Activated CD8-positive, alpha-beta T cell treated with anti-CD3 and anti-CD28 coated beads for 36 hours (primary cell): ENCODE results near the gene COL6A2. TPM values are rescaled to one million over a fixed set of nuclear protein-coding genes. Genes with fewer than 3 reads are reported as not detected.

ENCODE experiments used
- ATAC-seq: fragments of 200-7000 bp; cut with Tn5 transposase; one replicate; pipeline ENCODE4 v1.10.0; 2021; ENCODE audit warnings: mild to moderate bottlenecking, moderate library complexity
- CTCF ChIA-PET: fragments of 350-600 bp; sonication (Branson Sonifier 250); formaldehyde crosslinking; loops from one replicate; lab custom pipeline; 2021; ENCODE audit warnings: antibody characterized with exemption; lab: Charles Lee
- POLR2A ChIA-PET: fragments of 350-600 bp; sonication (Branson Sonifier 250); formaldehyde crosslinking; loops from one replicate; lab custom pipeline; 2021; ENCODE audit warnings: antibody characterized with exemption; lab: Charles Lee
- DNase-seq: peaks from one replicate; pipeline ENCODE4 v3.0.0-alpha.2; 2020
- H3K27ac Mint-ChIP-seq: one replicate; pipeline ENCODE4 v1.8.0; 2021; ENCODE audit warnings: mild to moderate bottlenecking, mixed read lengths
- H3K27me3 Mint-ChIP-seq: one replicate; pipeline ENCODE4 v1.8.0; 2021; ENCODE audit warnings: mixed read lengths
- H3K36me3 Mint-ChIP-seq: one replicate; pipeline ENCODE4 v1.8.0; 2021; ENCODE audit warnings: low read depth, mixed read lengths
- H3K4me1 Mint-ChIP-seq: one replicate; pipeline ENCODE4 v1.8.0; 2021; ENCODE audit warnings: low read depth, mixed read lengths
- H3K4me3 Mint-ChIP-seq: one replicate; pipeline ENCODE4 v1.8.0; 2021; ENCODE audit warnings: mild to moderate bottlenecking, moderate library complexity, mixed read lengths
- H3K9me3 Mint-ChIP-seq: one replicate; pipeline ENCODE4 v1.8.0; 2021; ENCODE audit warnings: mixed read lengths
- CTCF ChIP-seq: fragments of 200-600 bp; IDR thresholded peaks from one replicate; pipeline ENCODE4 v1.8.0; 2022; ENCODE audit warnings: antibody characterized with exemption, mild to moderate bottlenecking
- intact Hi-C: fragments of 100-400 bp; cut with micrococcal nuclease; formaldehyde crosslinking; loops from one replicate; pipeline ENCODE4 v1.10.0; 2022
- total RNA-seq, 2 experiments: library from RNA; stranded (reverse); gene quantifications; one replicate each; pipeline ENCODE4 v1.2.3, GENCODE V29; 2021

Gene COL6A2
- total RNA-seq, 2 experiments from 2014 or later, result 25.0 to 25.3 TPM

GRCh38 chr21:46131588-46131837 lies 33.6 kb downstream of the COL6A2 start:
- Mint-ChIP-seq H3K27me3 (no peaks in the 10 kb centered on the region), H3K4me1 (no peaks in the 10 kb centered on the region), H3K27ac (no peak overlapping the region), H3K9me3 (no peaks in the 10 kb centered on the region), H3K36me3 (no peaks in the 10 kb centered on the region), H3K4me3 (no peak overlapping the region)
- DNase-seq, result no peak
- intact Hi-C loops, result no loop called here
- ATAC-seq, result no peak
- TF ChIP-seq CTCF, result no peak
- ChIA-PET POLR2A (no interaction called here), CTCF (no interaction called here)

- POLR2A ChIA-PET, result no interaction called here
These were observed 34.1 kb downstream of the COL6A2 start for GRCh38 chr21:46131838-46132651.

GRCh38 chr21:46135782-46136395 lies 38.0 kb downstream of the COL6A2 start:
- Mint-ChIP-seq H3K27me3 (no peaks in the 10 kb centered on the region), H3K27ac (no peak overlapping the region), H3K36me3 (no peaks in the 10 kb centered on the region), H3K9me3 (no peaks in the 10 kb centered on the region), H3K4me3 (no peak overlapping the region), H3K4me1 (no peaks in the 10 kb centered on the region)
- DNase-seq (no peak), ATAC-seq (no peak)
- intact Hi-C loops, result no loop called here
- ChIA-PET CTCF (no interaction called here), POLR2A (no interaction called here)
- no peak for TF ChIP-seq CTCF

More at GRCh38 chr21:46131838-46132651, 34.1 kb downstream of the COL6A2 start:
- Mint-ChIP-seq H3K4me1 (no peaks in the 10 kb centered on the region), H3K27ac (no peak overlapping the region), H3K9me3 (no peaks in the 10 kb centered on the region), H3K27me3 (no peaks in the 10 kb centered on the region), H3K36me3 (no peaks in the 10 kb centered on the region), H3K4me3 (no peak overlapping the region)
- ATAC-seq (no peak), DNase-seq (no peak)
- intact Hi-C loops, result no loop called here
- TF ChIP-seq CTCF, result no peak
- CTCF ChIA-PET, result no interaction called here

GRCh38 chr21:46136739-46137349 lies 38.9 kb downstream of the COL6A2 start:
- ChIA-PET POLR2A (no interaction called here), CTCF (no interaction called here)
- no peaks in the 10 kb centered on the region for H3K36me3 Mint-ChIP-seq
- TF ChIP-seq CTCF, result no peak
- H3K9me3 Mint-ChIP-seq, result no peaks in the 10 kb centered on the region
- H3K27ac Mint-ChIP-seq, result no peak overlapping the region
- no peak overlapping the region for H3K4me3 Mint-ChIP-seq
- no peaks in the 10 kb centered on the region for H3K27me3 Mint-ChIP-seq
- DNase-seq (no peak), ATAC-seq (no peak)
- intact Hi-C loops, result no loop called here
- no peaks in the 10 kb centered on the region for H3K4me1 Mint-ChIP-seq

- Mint-ChIP-seq H3K4me1 (peaks cover 5% of the 10 kb centered on the region), H3K4me3 (no peak overlapping the region), H3K27ac (no peak overlapping the region), H3K27me3 (no peaks in the 10 kb centered on the region), H3K9me3 (no peaks in the 10 kb centered on the region), H3K36me3 (no peaks in the 10 kb centered on the region)
- no peak for ATAC-seq
- CTCF ChIA-PET, result no interaction called here
- intact Hi-C loops, result no loop called here
- POLR2A ChIA-PET, result interaction anchor here (0.6 kb wide), 1 partner anchor 129 kb away, joined by 4 read pairs; no protein-coding TSS in a partner anchor
- TF ChIP-seq CTCF, result no peak
- no peak for DNase-seq
These were observed 40.0 kb downstream of the COL6A2 start for GRCh38 chr21:46137908-46138307.
